ENCODE measurements around the gene PER3.

DNA sequence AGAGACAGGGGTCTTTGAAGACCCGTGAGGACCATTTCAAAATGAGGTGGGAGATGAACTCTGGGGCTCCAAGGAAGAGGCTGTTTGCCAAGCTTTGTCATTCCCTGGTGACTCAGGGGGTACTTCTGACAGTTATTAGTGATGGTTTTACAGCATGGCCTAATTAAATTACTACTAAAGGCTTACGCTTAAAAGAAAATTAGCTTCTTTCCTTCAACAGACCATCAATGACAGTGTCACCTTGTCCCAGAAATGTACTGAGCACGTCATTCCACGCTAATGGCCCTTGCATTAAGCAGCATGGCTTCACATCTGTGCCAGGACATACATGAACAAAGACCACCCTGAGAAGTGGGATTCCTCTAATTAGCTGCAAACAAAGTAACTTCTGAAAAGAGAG is 73.9 kb downstream of the PER3 start:
- TF ChIP-seq, protein P1, sequence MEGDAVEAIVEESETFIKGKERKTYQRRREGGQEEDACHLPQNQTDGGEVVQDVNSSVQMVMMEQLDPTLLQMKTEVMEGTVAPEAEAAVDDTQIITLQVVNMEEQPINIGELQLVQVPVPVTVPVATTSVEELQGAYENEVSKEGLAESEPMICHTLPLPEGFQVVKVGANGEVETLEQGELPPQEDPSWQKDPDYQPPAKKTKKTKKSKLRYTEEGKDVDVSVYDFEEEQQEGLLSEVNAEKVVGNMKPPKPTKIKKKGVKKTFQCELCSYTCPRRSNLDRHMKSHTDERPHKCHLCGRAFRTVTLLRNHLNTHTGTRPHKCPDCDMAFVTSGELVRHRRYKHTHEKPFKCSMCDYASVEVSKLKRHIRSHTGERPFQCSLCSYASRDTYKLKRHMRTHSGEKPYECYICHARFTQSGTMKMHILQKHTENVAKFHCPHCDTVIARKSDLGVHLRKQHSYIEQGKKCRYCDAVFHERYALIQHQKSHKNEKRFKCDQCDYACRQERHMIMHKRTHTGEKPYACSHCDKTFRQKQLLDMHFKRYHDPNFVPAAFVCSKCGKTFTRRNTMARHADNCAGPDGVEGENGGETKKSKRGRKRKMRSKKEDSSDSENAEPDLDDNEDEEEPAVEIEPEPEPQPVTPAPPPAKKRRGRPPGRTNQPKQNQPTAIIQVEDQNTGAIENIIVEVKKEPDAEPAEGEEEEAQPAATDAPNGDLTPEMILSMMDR (IDR thresholded peaks at IDR 0.05; ENCODE audit: borderline replicate concordance, extremely low read depth, low read length, poor library complexity, severe bottlenecking): no peak
- no peak for TF ChIP-seq EZH2 (IDR thresholded peaks at IDR 0.05; ENCODE audit: borderline replicate concordance, low read depth, low read length, severe bottlenecking)
